OCI-LY1 (cell line): ENCODE measurements around the gene NECTIN1.

ENCODE experiments used
- H2AFZ ChIP-seq: fragments of 200-600 bp; sonication (generic), shearing (Covaris generic); 2 replicates; pipeline ENCODE4 v1.6.0; 2014; ENCODE audit warnings: antibody characterized with exemption, mild to moderate bottlenecking, low read length
- H3F3A ChIP-seq: fragments of 200-600 bp; sonication (generic), shearing (Covaris generic); 2 replicates; pipeline ENCODE4 v1.6.0; 2014; ENCODE audit warnings: mild to moderate bottlenecking, antibody characterized with exemption, low read length, moderate library complexity; ENCODE audit not compliant: insufficient read depth
- H3K27ac ChIP-seq: fragments of 200-600 bp; sonication (generic); 2 replicates; pipeline ENCODE4 v1.5.1; 2014; ENCODE audit warnings: low read length, mixed run types, mild to moderate bottlenecking, low read depth; ENCODE audit not compliant: poor library complexity, severe bottlenecking
- H3K27me3 ChIP-seq: fragments of 200-600 bp; sonication (generic); 2 replicates; pipeline ENCODE4 v1.6.0; 2014; ENCODE audit warnings: antibody characterized with exemption, mild to moderate bottlenecking, low read length, moderate library complexity; ENCODE audit not compliant: insufficient read depth
- H3K36me3 ChIP-seq: fragments of 200-600 bp; sonication (generic); 2 replicates; pipeline ENCODE4 v1.6.1; 2014; ENCODE audit warnings: mild to moderate bottlenecking, antibody characterized with exemption, low read length, moderate library complexity, mixed read lengths; ENCODE audit not compliant: insufficient read depth
- H3K4me1 ChIP-seq: fragments of 200-600 bp; sonication (generic); 2 replicates; pipeline ENCODE4 v1.5.1; 2014; ENCODE audit warnings: mild to moderate bottlenecking, low read length, moderate library complexity; ENCODE audit not compliant: insufficient read depth, severe bottlenecking
- H3K4me2 ChIP-seq: fragments of 200-600 bp; sonication (generic), shearing (Covaris generic); 2 replicates; pipeline ENCODE4 v1.6.1; 2014; ENCODE audit warnings: low read length
- H3K4me3 ChIP-seq: fragments of 200-600 bp; sonication (generic); 2 replicates; pipeline ENCODE4 v1.5.1; 2014; ENCODE audit warnings: low read length, low read depth, mild to moderate bottlenecking, mixed read lengths; ENCODE audit not compliant: poor library complexity, severe bottlenecking
- H3K79me2 ChIP-seq: fragments of 200-600 bp; shearing (Covaris generic); 2 replicates; pipeline ENCODE4 v1.6.1; 2016; ENCODE audit warnings: mixed run types, low read length, mixed read lengths; ENCODE audit not compliant: insufficient read depth
- H3K9ac ChIP-seq: fragments of 200-600 bp; sonication (generic), shearing (Covaris generic); 2 replicates; pipeline ENCODE4 v1.6.1; 2014; ENCODE audit warnings: mild to moderate bottlenecking, low read length, mixed read lengths
- H3K9me2 ChIP-seq: fragments of 200-600 bp; sonication (generic), shearing (Covaris generic); 2 replicates; pipeline ENCODE4 v1.6.1; 2014; ENCODE audit warnings: low read depth, mild to moderate bottlenecking, low read length, mixed read lengths
- H3K9me3 ChIP-seq: fragments of 200-600 bp; shearing (Covaris generic); 2 replicates; pipeline ENCODE4 v1.6.1; 2014; ENCODE audit warnings: low read length, mixed read lengths
- H4K20me1 ChIP-seq: fragments of 200-600 bp; sonication (generic), shearing (Covaris generic); 2 replicates; pipeline ENCODE4 v1.6.0; 2016; ENCODE audit warnings: mild to moderate bottlenecking, low read length; ENCODE audit not compliant: insufficient read depth
- EZH2 ChIP-seq: fragments of 200-600 bp; sonication (generic), shearing (Covaris generic); IDR thresholded peaks from 2 replicates; pipeline ENCODE4 v1.8.0; 2017; ENCODE audit warnings: borderline replicate concordance, mixed run types, mild to moderate bottlenecking, antibody characterized with exemption, low read length, moderate library complexity, mixed read lengths
- TF ChIP-seq, protein P1 (sequence below): fragments of 200-600 bp; sonication (generic), shearing (Covaris generic); IDR thresholded peaks from 2 replicates; pipeline ENCODE4 v1.5.1; 2017; ENCODE audit warnings: mild to moderate bottlenecking, antibody characterized with exemption, low read length, moderate library complexity, mixed read lengths

NECTIN1 gene

DNA sequence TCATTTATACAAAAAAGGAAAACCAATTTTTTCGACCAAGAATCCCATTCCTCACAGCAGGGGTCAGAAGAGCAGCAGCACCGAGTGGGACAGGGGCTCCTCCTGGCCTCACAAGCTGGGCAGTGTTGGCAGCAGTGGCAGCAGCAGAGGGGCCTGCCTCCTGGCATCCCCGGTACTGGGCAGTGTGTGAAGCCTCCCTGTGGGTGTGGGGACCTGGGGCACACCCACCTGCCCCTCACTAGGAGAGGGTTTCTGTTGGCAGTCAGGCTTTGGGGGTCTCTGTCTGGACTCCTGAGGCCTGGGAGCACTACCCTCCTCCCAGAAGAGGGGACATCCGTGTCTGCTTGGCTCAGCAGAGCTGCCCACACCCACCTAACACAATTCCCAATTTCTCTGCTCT lies 67.8 kb downstream of the NECTIN1 start:
- no peaks in the 10 kb centered on the region for H3F3A ChIP-seq
- no peak overlapping the region for H3K9ac ChIP-seq
- no peaks in the 10 kb centered on the region for H3K4me1 ChIP-seq
- no peak overlapping the region for H3K4me2 ChIP-seq
- H3K36me3 ChIP-seq, result no peaks in the 10 kb centered on the region
- H3K27me3 ChIP-seq, result no peaks in the 10 kb centered on the region
- no peaks in the 10 kb centered on the region for H4K20me1 ChIP-seq
- no peak overlapping the region for H3K4me3 ChIP-seq
- no peaks in the 10 kb centered on the region for H3K9me3 ChIP-seq
- no peaks in the 10 kb centered on the region for H3K9me2 ChIP-seq
- no peaks in the 10 kb centered on the region for H3K79me2 ChIP-seq
- TF ChIP-seq, protein P1, sequence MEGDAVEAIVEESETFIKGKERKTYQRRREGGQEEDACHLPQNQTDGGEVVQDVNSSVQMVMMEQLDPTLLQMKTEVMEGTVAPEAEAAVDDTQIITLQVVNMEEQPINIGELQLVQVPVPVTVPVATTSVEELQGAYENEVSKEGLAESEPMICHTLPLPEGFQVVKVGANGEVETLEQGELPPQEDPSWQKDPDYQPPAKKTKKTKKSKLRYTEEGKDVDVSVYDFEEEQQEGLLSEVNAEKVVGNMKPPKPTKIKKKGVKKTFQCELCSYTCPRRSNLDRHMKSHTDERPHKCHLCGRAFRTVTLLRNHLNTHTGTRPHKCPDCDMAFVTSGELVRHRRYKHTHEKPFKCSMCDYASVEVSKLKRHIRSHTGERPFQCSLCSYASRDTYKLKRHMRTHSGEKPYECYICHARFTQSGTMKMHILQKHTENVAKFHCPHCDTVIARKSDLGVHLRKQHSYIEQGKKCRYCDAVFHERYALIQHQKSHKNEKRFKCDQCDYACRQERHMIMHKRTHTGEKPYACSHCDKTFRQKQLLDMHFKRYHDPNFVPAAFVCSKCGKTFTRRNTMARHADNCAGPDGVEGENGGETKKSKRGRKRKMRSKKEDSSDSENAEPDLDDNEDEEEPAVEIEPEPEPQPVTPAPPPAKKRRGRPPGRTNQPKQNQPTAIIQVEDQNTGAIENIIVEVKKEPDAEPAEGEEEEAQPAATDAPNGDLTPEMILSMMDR, result no peak
- no peak for TF ChIP-seq EZH2
- no peak overlapping the region for H2AFZ ChIP-seq
- no peak overlapping the region for H3K27ac ChIP-seq

DNA sequence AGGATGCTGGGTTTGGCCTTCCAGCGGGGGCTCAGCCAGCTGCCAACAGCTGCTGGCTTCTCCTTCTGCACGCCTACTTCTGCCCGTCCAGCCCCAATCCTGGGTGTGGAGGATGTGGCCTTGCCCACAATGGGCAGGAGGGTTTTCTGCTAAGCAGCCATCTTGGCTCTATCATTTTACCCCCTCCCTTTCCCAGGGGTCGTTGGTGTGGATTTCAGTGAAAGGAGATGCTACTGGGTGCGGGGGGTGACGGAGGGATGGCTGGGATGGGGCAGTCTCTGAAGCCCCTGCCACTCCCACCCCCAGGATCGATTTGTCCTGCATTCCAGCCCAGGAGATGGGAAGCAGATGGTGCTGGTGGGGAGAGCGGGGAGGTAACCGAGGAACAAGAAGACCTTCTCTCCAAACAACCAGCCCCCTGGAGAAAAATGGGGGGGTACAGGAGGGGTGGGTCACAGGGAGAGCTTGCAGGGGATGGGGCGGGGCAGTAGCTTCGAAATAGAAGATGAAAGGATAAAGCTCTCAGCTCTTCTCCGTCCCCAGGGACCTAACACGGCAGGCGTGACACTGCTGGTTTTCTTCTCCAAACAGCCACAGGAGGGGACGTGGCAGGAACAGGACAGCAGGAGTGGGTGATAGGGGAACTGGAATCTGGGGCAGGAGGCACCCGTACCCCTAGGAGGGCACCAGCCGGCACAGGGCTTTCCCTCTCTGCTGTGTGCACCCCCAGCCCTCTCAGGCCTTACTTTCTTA lies 68.9 kb downstream of the NECTIN1 start:
- no peak overlapping the region for H3K4me2 ChIP-seq
- H3K27ac ChIP-seq, result no peak overlapping the region
- H3K9ac ChIP-seq, result no peak overlapping the region

DNA sequence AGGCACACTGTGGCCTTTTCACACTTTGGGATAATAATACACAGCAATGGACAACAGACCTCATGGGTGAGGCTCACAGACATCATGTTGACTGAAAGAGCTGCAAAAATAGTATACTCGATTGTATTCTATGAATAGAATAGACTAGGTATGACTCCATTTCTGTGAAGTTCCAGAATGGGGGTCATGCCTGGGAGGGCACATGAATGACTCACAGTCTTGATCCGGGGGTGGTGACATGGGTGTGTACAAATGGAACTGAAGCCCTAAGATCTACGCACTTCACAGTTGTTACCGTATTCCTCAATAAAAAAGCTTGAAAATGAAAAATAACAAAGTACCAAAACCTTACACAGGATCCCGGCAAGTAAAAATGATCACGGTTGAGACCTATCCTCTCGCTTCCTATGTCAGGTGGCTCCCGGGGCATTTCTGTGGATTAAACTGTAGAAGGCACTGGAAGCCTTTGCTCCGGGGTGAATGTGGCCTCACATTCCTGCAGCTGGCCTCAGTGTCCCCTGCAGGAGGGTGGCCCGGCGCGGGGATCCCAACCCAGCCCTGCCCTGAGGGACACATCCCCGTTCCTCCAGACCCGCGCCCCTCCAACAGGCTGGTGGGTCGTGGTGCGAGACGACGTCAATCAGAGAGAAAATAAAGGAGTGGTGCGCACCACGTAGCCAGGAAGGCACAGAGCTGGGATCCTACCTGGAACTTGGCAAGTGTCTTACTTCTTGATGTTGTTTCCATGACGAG lies 75.9 kb downstream of the NECTIN1 start:
- Histone ChIP-seq H3K36me3 (no peaks in the 10 kb centered on the region), H3K9ac (no peak overlapping the region), H3K4me1 (no peaks in the 10 kb centered on the region), H3K4me2 (no peak overlapping the region), H3K79me2 (no peaks in the 10 kb centered on the region), H3K27me3 (no peaks in the 10 kb centered on the region), H3K27ac (no peak overlapping the region), H2AFZ (no peak overlapping the region), H3K4me3 (no peak overlapping the region), H3F3A (no peaks in the 10 kb centered on the region), H3K9me3 (no peaks in the 10 kb centered on the region), H4K20me1 (no peaks in the 10 kb centered on the region), H3K9me2 (no peaks in the 10 kb centered on the region)
- TF ChIP-seq, protein P1, result no peak

More for the DNA sequence above, 68.9 kb downstream of the NECTIN1 start:
- H4K20me1 ChIP-seq, result no peaks in the 10 kb centered on the region
- H2AFZ ChIP-seq, result no peak overlapping the region
- H3K4me3 ChIP-seq, result no peak overlapping the region
- no peaks in the 10 kb centered on the region for H3K9me2 ChIP-seq
- TF ChIP-seq, protein P1, result no peak
- TF ChIP-seq EZH2, result no peak
- no peaks in the 10 kb centered on the region for H3K79me2 ChIP-seq
- no peaks in the 10 kb centered on the region for H3F3A ChIP-seq
- H3K9me3 ChIP-seq, result no peaks in the 10 kb centered on the region
- H3K27me3 ChIP-seq, result no peaks in the 10 kb centered on the region
- H3K4me1 ChIP-seq, result no peaks in the 10 kb centered on the region
- no peaks in the 10 kb centered on the region for H3K36me3 ChIP-seq
